SK-N-SH treated with all-trans-retinoic acid at 6 μM for 48 hours (cell line): Measurements from ENCODE around the gene TRMT112.

ENCODE experiments used
- ATAC-seq: fragments of 200-7000 bp; cut with Tn5 transposase; 3 replicates; pipeline ENCODE4 v1.9.1; 2020; ENCODE audit warnings: mild to moderate bottlenecking, moderate library complexity
- CREB5 ChIP-seq: fragments of 250-450 bp; sonication (Bioruptor Pico); IDR thresholded peaks from 2 replicates; pipeline ENCODE4 v1.5.1; 2020; ENCODE audit warnings: low read depth, mild to moderate bottlenecking, moderate library complexity
- CSDC2 ChIP-seq: fragments of 250-450 bp; sonication (Bioruptor Pico); IDR thresholded peaks from 2 replicates; pipeline ENCODE4 v1.5.0; 2020; ENCODE audit warnings: mild to moderate bottlenecking, moderate library complexity
- CSRNP3 ChIP-seq: fragments of 250-450 bp; sonication (Bioruptor Pico); IDR thresholded peaks from 2 replicates; pipeline ENCODE4 v1.5.1; 2021; ENCODE audit warnings: mild to moderate bottlenecking, moderate library complexity
- ZNF8 ChIP-seq: fragments of 450-650 bp; formaldehyde crosslinking; IDR thresholded peaks from 2 replicates; pipeline ENCODE4 v1.5.0; 2020; ENCODE audit warnings: mild to moderate bottlenecking, moderate library complexity

The TRMT112 gene

GRCh38 chr11:64267207-64267945 lies 50.0 kb downstream of the TRMT112 start:
- no peak for ATAC-seq
- TF ChIP-seq CREB5 (CRISPR knock-in tag) (no peak), CSRNP3 (no peak), ZNF8 (CRISPR knock-in tag) (no peak), CSDC2 (CRISPR knock-in tag) (no peak)
